Activated T-cell treated with anti-CD3 and anti-CD28 coated beads, Interleukin-2, amount 50 U/mL, for 4 hours (primary cell): ENCODE data around the gene GRIP1. TPM values are rescaled to one million over a fixed set of nuclear protein-coding genes. Genes with fewer than 3 reads are reported as not detected.

ENCODE experiments used
- ATAC-seq, 2 donors: fragments of 200-7000 bp; cut with Tn5 transposase; one replicate each; pipeline ENCODE4 v1.10.0; 2021
- DNase-seq: peaks from one replicate; pipeline ENCODE4 v3.0.0-alpha.2; 2020
- H3K27me3 Mint-ChIP-seq: one replicate; pipeline ENCODE4 v1.8.0; 2021; ENCODE audit warnings: low read depth, mixed read lengths
- H3K36me3 Mint-ChIP-seq: one replicate; pipeline ENCODE4 v1.8.0; 2022; ENCODE audit warnings: mixed read lengths; ENCODE audit not compliant: insufficient read depth
- H3K4me1 Mint-ChIP-seq: one replicate; pipeline ENCODE4 v1.8.0; 2021; ENCODE audit warnings: low read depth, mixed read lengths
- H3K4me3 Mint-ChIP-seq: one replicate; pipeline ENCODE4 v1.8.0; 2021; ENCODE audit warnings: mild to moderate bottlenecking, moderate library complexity, mixed read lengths
- H3K9me3 Mint-ChIP-seq: one replicate; pipeline ENCODE4 v1.8.0; 2021; ENCODE audit warnings: mixed read lengths
- total RNA-seq, 3 donors: library from RNA; stranded (reverse); gene quantifications; one replicate each; pipeline ENCODE4 v1.2.1, GENCODE V29; 2021

The GRIP1 gene
- total RNA-seq, 3 donors from 2014 or later = 1.6 to 8.0 (median 4.4) TPM

GRCh38 chr12:66644151-66644550 lies 34.7 kb downstream of the GRIP1 start:
- H3K9me3 Mint-ChIP-seq = no peaks in the 10 kb centered on the region
- DNase-seq (no peak), ATAC-seq (no peak)
- H3K4me3 Mint-ChIP-seq = no peak overlapping the region
- H3K4me1 Mint-ChIP-seq = no peaks in the 10 kb centered on the region
- no peaks in the 10 kb centered on the region for H3K36me3 Mint-ChIP-seq
- H3K27me3 Mint-ChIP-seq = peaks cover 5% of the 10 kb centered on the region

DNA sequence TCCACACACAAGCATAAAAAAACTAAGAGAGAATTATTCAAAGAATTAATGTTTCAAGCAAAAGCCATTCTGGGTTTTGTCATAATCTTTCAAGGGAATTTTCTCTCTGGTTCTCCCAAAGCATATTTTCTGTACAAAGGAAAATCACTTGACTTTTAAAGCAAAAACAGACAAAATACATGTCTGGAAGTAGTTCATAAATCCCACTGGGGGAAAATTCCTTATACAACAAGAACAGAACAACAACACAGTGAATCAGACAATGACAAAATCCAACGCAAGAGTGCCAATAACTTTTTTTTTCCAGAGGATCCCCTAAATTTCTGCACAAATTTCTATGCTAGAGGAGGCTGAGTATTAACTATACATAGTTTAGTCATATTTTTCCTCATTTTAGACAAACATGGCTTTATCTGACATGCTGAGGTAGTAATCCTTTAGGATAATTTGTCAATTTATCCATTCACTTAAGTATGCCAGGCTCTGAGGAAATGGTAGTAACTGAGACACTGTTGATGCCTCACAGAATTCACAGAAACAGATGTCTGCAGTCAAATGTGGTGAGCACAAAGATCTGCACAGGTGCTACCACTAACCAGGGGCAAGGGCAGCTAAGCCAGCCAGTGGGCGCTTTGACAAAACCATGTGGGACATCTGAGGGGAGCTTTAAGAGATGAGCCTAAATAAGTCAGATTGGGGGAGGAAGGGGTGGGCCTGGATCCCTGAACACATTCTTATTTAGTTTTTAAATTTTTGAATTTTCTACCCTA lies 38.0 kb downstream of the GRIP1 start:
- ATAC-seq (no peak), DNase-seq (no peak)
- Mint-ChIP-seq H3K27me3 (peaks cover 12% of the 10 kb centered on the region), H3K36me3 (no peaks in the 10 kb centered on the region), H3K4me1 (no peaks in the 10 kb centered on the region), H3K9me3 (no peaks in the 10 kb centered on the region), H3K4me3 (no peak overlapping the region)

GRCh38 chr12:66638666-66639065 lies 40.2 kb downstream of the GRIP1 start:
- peaks cover 12% of the 10 kb centered on the region for H3K27me3 Mint-ChIP-seq
- DNase-seq (no peak), ATAC-seq (no peak)
- no peak overlapping the region for H3K4me3 Mint-ChIP-seq
- H3K9me3 Mint-ChIP-seq = no peaks in the 10 kb centered on the region
- H3K4me1 Mint-ChIP-seq = no peaks in the 10 kb centered on the region
- no peaks in the 10 kb centered on the region for H3K36me3 Mint-ChIP-seq

GRCh38 chr12:66637699-66638301 lies 41.1 kb downstream of the GRIP1 start:
- H3K36me3 Mint-ChIP-seq = no peaks in the 10 kb centered on the region
- peaks cover 12% of the 10 kb centered on the region for H3K27me3 Mint-ChIP-seq
- H3K4me1 Mint-ChIP-seq = no peaks in the 10 kb centered on the region
- ATAC-seq = no peak
- no peaks in the 10 kb centered on the region for H3K9me3 Mint-ChIP-seq
- no peak overlapping the region for H3K4me3 Mint-ChIP-seq
- DNase-seq = no peak

DNA sequence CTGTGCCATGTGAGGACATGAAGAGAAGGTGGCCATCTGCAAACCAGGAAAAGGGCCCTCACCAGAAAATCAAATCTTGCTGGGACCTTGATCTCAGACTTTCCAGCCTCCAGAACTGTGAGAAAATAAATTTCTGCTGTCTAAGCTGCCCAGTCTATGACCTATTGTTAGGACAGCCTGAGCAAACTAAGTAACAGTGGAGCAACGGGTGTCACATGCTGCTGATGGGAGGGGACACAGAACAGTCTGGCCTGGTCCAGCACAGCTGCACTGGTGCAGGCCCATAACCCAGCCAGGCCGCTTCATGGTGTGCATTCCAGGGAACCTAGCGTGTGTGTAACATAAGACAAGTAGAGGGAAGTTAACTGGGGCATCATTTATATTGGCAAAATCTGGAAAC lies 42.1 kb downstream of the GRIP1 start:
- Mint-ChIP-seq H3K4me3 (no peak overlapping the region), H3K4me1 (no peaks in the 10 kb centered on the region), H3K9me3 (no peaks in the 10 kb centered on the region), H3K27me3 (peaks cover 9% of the 10 kb centered on the region), H3K36me3 (no peaks in the 10 kb centered on the region)
- no peak for ATAC-seq
- no peak for DNase-seq

DNA sequence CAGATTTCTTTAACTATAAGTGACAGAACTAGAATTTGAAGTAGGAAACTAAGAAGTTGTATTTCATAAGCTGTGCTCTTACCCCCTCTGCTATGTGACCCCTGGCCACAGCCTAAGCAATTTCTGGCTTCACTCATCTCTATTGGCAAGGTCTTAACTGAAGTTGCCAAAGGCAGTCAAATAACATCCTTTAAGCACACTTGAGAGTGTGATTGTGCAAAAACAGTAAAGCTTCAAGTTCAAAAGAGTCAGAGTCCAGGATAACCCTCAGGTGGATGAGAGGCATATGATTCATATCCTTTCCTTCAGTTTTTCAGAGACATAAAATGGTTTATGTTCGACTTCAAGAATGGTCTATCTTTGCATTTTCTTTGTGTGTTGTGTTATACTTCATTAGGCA lies 45.2 kb downstream of the GRIP1 start:
- Mint-ChIP-seq H3K9me3 (no peaks in the 10 kb centered on the region), H3K4me1 (no peaks in the 10 kb centered on the region), H3K4me3 (no peak overlapping the region), H3K36me3 (no peaks in the 10 kb centered on the region), H3K27me3 (peaks cover 6% of the 10 kb centered on the region)
- no peak for DNase-seq
- ATAC-seq = no peak

GRCh38 chr12:66629138-66629870 lies 49.6 kb downstream of the GRIP1 start:
- Mint-ChIP-seq H3K36me3 (no peaks in the 10 kb centered on the region), H3K4me1 (peaks cover 1% of the 10 kb centered on the region)

GRCh38 chr12:66627988-66628317 lies 50.9 kb downstream of the GRIP1 start:
- H3K4me1 Mint-ChIP-seq = peaks cover 1% of the 10 kb centered on the region
- H3K9me3 Mint-ChIP-seq = no peaks in the 10 kb centered on the region
- DNase-seq = no peak
- no peaks in the 10 kb centered on the region for H3K36me3 Mint-ChIP-seq
- H3K27me3 Mint-ChIP-seq = peaks cover 3% of the 10 kb centered on the region
- H3K4me3 Mint-ChIP-seq = no peak overlapping the region
- no peak for ATAC-seq

More at GRCh38 chr12:66629138-66629870, 49.6 kb downstream of the GRIP1 start:
- ATAC-seq (no peak), DNase-seq (no peak)
- Mint-ChIP-seq H3K4me3 (no peak overlapping the region), H3K9me3 (no peaks in the 10 kb centered on the region), H3K27me3 (peaks cover 3% of the 10 kb centered on the region)

- DNase-seq (no peak), ATAC-seq (peak in 1 of 2 donors; percentile 14)
- Mint-ChIP-seq H3K36me3 (no peaks in the 10 kb centered on the region), H3K4me1 (peaks cover 1% of the 10 kb centered on the region), H3K4me3 (no peak overlapping the region), H3K9me3 (no peaks in the 10 kb centered on the region), H3K27me3 (peaks cover 3% of the 10 kb centered on the region)
These were observed 51.4 kb downstream of the GRIP1 start for GRCh38 chr12:66627270-66627987.

- H3K36me3 Mint-ChIP-seq = no peaks in the 10 kb centered on the region
- peaks cover 1% of the 10 kb centered on the region for H3K4me1 Mint-ChIP-seq
- ATAC-seq (no peak), DNase-seq (no peak)
- H3K9me3 Mint-ChIP-seq = no peaks in the 10 kb centered on the region
- H3K27me3 Mint-ChIP-seq = peaks cover 3% of the 10 kb centered on the region
- no peak overlapping the region for H3K4me3 Mint-ChIP-seq
These were observed 54.1 kb downstream of the GRIP1 start for GRCh38 chr12:66624806-66625205.

DNA sequence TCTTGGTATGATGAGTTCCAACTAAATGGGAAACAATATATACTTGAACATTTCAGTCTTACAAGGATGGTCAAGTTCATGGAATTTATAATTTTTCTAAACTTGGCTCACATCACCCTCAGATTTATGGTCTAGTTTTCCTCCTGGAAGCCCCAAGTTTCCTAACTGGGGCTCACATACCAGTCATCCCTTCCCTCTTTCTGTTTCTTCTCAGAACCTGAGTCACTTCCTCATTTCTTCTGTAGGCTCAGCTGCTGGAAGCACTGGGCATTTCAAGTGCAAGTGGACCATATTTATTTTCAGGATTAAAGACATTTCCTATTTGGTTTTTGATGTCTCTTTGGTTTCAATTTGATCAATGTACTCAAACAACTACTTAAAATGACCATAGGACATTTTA lies 55.4 kb downstream of the GRIP1 start:
- ATAC-seq (no peak), DNase-seq (no peak)
- Mint-ChIP-seq H3K9me3 (no peaks in the 10 kb centered on the region), H3K4me3 (no peak overlapping the region), H3K4me1 (peaks cover 1% of the 10 kb centered on the region), H3K36me3 (no peaks in the 10 kb centered on the region), H3K27me3 (peaks cover 2% of the 10 kb centered on the region)

GRCh38 chr12:66620688-66621087 lies 58.2 kb downstream of the GRIP1 start:
- Mint-ChIP-seq H3K36me3 (no peaks in the 10 kb centered on the region), H3K4me1 (no peaks in the 10 kb centered on the region), H3K9me3 (no peaks in the 10 kb centered on the region), H3K4me3 (no peak overlapping the region), H3K27me3 (no peaks in the 10 kb centered on the region)
- ATAC-seq (no peak), DNase-seq (no peak)

GRCh38 chr12:66620026-66620425 lies 58.9 kb downstream of the GRIP1 start:
- no peak for ATAC-seq
- no peaks in the 10 kb centered on the region for H3K27me3 Mint-ChIP-seq
- no peaks in the 10 kb centered on the region for H3K4me1 Mint-ChIP-seq
- no peaks in the 10 kb centered on the region for H3K9me3 Mint-ChIP-seq
- no peak for DNase-seq
- no peaks in the 10 kb centered on the region for H3K36me3 Mint-ChIP-seq
- H3K4me3 Mint-ChIP-seq = no peak overlapping the region

DNA sequence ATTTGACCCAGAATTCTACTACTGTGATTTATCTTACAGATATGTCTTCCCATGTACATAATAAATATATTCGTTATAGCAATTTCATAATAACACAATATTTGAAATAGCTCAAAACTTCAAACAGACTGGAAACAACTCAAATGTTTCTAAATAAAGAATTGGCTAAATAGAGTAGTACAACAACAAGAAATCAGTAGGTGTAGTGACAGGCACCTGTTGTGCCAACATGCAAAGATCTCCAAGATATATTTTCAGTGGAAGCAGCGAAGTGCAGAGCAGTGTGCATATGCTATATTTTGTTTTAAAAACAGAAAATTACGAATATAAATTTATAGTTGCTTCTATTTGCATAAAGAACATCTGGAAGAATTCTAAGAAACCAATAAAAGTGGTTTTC lies 60.9 kb downstream of the GRIP1 start:
- Mint-ChIP-seq H3K27me3 (no peaks in the 10 kb centered on the region), H3K9me3 (no peaks in the 10 kb centered on the region), H3K4me3 (no peak overlapping the region)

More for the DNA sequence above, 60.9 kb downstream of the GRIP1 start:
- H3K36me3 Mint-ChIP-seq = no peaks in the 10 kb centered on the region
- no peak for ATAC-seq
- H3K4me1 Mint-ChIP-seq = no peaks in the 10 kb centered on the region
- no peak for DNase-seq
